Muscle layer of duodenum (tissue), 2 donors: ENCODE results near the gene CADM2.

Source experiments
- H3K27ac ChIP-seq: one replicate; pipeline ENCODE4 v1.7.0; 2013; ENCODE audit warnings: mild to moderate bottlenecking, low read length
- H3K27me3 ChIP-seq: one replicate; pipeline ENCODE4 v1.7.0; 2013; ENCODE audit warnings: low read depth, mild to moderate bottlenecking, control low read depth, low read length
- H3K36me3 ChIP-seq, 2 donors: one replicate each; pipeline ENCODE4 v1.7.0; 2013; ENCODE audit warnings: low read length in 2 of 2, control low read depth in 1 of 2, mild to moderate bottlenecking in 1 of 2; ENCODE audit not compliant: insufficient read depth in 2 of 2, control insufficient read depth in 1 of 2
- H3K4me1 ChIP-seq, 2 donors: one replicate each; pipeline ENCODE4 v1.7.0; 2013; ENCODE audit warnings: low read length in 2 of 2, mild to moderate bottlenecking in 2 of 2, control low read depth in 1 of 2, moderate library complexity in 1 of 2; ENCODE audit not compliant: insufficient read depth in 2 of 2, control insufficient read depth in 1 of 2
- H3K4me3 ChIP-seq, 2 donors: one replicate each; pipeline ENCODE4 v1.7.0; 2013; ENCODE audit warnings: low read length in 2 of 2, low read depth in 1 of 2, mild to moderate bottlenecking in 1 of 2
- H3K9me3 ChIP-seq, 2 donors: one replicate each; pipeline ENCODE4 v1.7.0; 2013; ENCODE audit warnings: low read length in 2 of 2, control low read depth in 1 of 2, mild to moderate bottlenecking in 1 of 2; ENCODE audit not compliant: control insufficient read depth in 1 of 2
- donor health status: healthy.

CADM2 gene

GRCh38 chr3:85037203-85037602 lies 78.4 kb downstream of the CADM2 start:
- H3K36me3 ChIP-seq, result no peaks in the 10 kb centered on the region
- no peaks in the 10 kb centered on the region for H3K4me1 ChIP-seq
- no peak overlapping the region for H3K4me3 ChIP-seq
- H3K27me3 ChIP-seq, result no peaks in the 10 kb centered on the region
- H3K9me3 ChIP-seq, result peaks cover 0 to 2% of the 10 kb centered on the region in 2 donors
- no peak overlapping the region for H3K27ac ChIP-seq

- H3K9me3 ChIP-seq, result no peaks in the 10 kb centered on the region
- no peaks in the 10 kb centered on the region for H3K4me1 ChIP-seq
- H3K36me3 ChIP-seq, result no peaks in the 10 kb centered on the region
- H3K27me3 ChIP-seq, result no peaks in the 10 kb centered on the region
- H3K27ac ChIP-seq, result no peak overlapping the region
- H3K4me3 ChIP-seq, result no peak overlapping the region
These were observed 82.2 kb downstream of the CADM2 start for GRCh38 chr3:85041001-85041400.

- Histone ChIP-seq H3K4me3 (no peak overlapping the region), H3K27ac (no peak overlapping the region), H3K9me3 (no peaks in the 10 kb centered on the region), H3K27me3 (no peaks in the 10 kb centered on the region), H3K36me3 (no peaks in the 10 kb centered on the region), H3K4me1 (no peaks in the 10 kb centered on the region)
These were observed 82.8 kb downstream of the CADM2 start for GRCh38 chr3:85041562-85042055.

GRCh38 chr3:85050821-85051220 lies 92.0 kb downstream of the CADM2 start:
- no peak overlapping the region for H3K4me3 ChIP-seq

GRCh38 chr3:85051786-85052185 lies 93.0 kb downstream of the CADM2 start:
- no peaks in the 10 kb centered on the region for H3K4me1 ChIP-seq
- no peak overlapping the region for H3K4me3 ChIP-seq
- H3K27ac ChIP-seq, result no peak overlapping the region
- H3K27me3 ChIP-seq, result no peaks in the 10 kb centered on the region
- H3K36me3 ChIP-seq, result no peaks in the 10 kb centered on the region
- H3K9me3 ChIP-seq, result no peaks in the 10 kb centered on the region

More at GRCh38 chr3:85050821-85051220, 92.0 kb downstream of the CADM2 start:
- no peaks in the 10 kb centered on the region for H3K27me3 ChIP-seq
- H3K27ac ChIP-seq, result no peak overlapping the region
- no peaks in the 10 kb centered on the region for H3K4me1 ChIP-seq
- H3K36me3 ChIP-seq, result no peaks in the 10 kb centered on the region
- H3K9me3 ChIP-seq, result no peaks in the 10 kb centered on the region

GRCh38 chr3:85053626-85054025 lies 94.8 kb downstream of the CADM2 start:
- Histone ChIP-seq H3K4me1 (no peaks in the 10 kb centered on the region), H3K4me3 (no peak overlapping the region), H3K36me3 (no peaks in the 10 kb centered on the region), H3K27me3 (no peaks in the 10 kb centered on the region), H3K9me3 (no peaks in the 10 kb centered on the region), H3K27ac (no peak overlapping the region)

- H3K27ac ChIP-seq, result no peak overlapping the region
- H3K36me3 ChIP-seq, result no peaks in the 10 kb centered on the region
- H3K4me3 ChIP-seq, result no peak overlapping the region
- no peaks in the 10 kb centered on the region for H3K4me1 ChIP-seq
- H3K9me3 ChIP-seq, result no peaks in the 10 kb centered on the region
- H3K27me3 ChIP-seq, result no peaks in the 10 kb centered on the region
These were observed 95.8 kb downstream of the CADM2 start for GRCh38 chr3:85054579-85054978.

- Histone ChIP-seq H3K27ac (no peak overlapping the region), H3K36me3 (no peaks in the 10 kb centered on the region), H3K27me3 (no peaks in the 10 kb centered on the region), H3K4me3 (no peak overlapping the region), H3K9me3 (no peaks in the 10 kb centered on the region), H3K4me1 (no peaks in the 10 kb centered on the region)
These were observed 110.1 kb downstream of the CADM2 start for GRCh38 chr3:85068911-85069310.

- Histone ChIP-seq H3K36me3 (no peaks in the 10 kb centered on the region), H3K4me3 (no peak overlapping the region), H3K27ac (no peak overlapping the region), H3K27me3 (no peaks in the 10 kb centered on the region), H3K9me3 (no peaks in the 10 kb centered on the region), H3K4me1 (no peaks in the 10 kb centered on the region)
These were observed 115.2 kb downstream of the CADM2 start for GRCh38 chr3:85074003-85074402.

GRCh38 chr3:85075663-85076062 lies 116.9 kb downstream of the CADM2 start:
- Histone ChIP-seq H3K4me1 (no peaks in the 10 kb centered on the region), H3K4me3 (no peak overlapping the region), H3K36me3 (no peaks in the 10 kb centered on the region), H3K27me3 (no peaks in the 10 kb centered on the region), H3K27ac (no peak overlapping the region), H3K9me3 (no peaks in the 10 kb centered on the region)

GRCh38 chr3:85077018-85077417 lies 118.2 kb downstream of the CADM2 start:
- no peak overlapping the region for H3K27ac ChIP-seq
- no peak overlapping the region for H3K4me3 ChIP-seq
- peaks cover 0 to 7% of the 10 kb centered on the region in 2 donors for H3K4me1 ChIP-seq
- H3K9me3 ChIP-seq, result no peaks in the 10 kb centered on the region
- no peaks in the 10 kb centered on the region for H3K36me3 ChIP-seq
- H3K27me3 ChIP-seq, result no peaks in the 10 kb centered on the region

- Histone ChIP-seq H3K4me3 (no peak overlapping the region), H3K4me1 (peaks cover 0 to 7% of the 10 kb centered on the region in 2 donors), H3K27ac (no peak overlapping the region), H3K27me3 (no peaks in the 10 kb centered on the region), H3K36me3 (no peaks in the 10 kb centered on the region), H3K9me3 (no peaks in the 10 kb centered on the region)
These were observed 122.6 kb downstream of the CADM2 start for GRCh38 chr3:85081191-85081906.
